ENCODE results near the gene FBXW12.
A peak's percentile ranks its signal among the peaks of the same experiment; 100 is the strongest.
"Not testable (repeated sequence)": the region's sequence is repeated elsewhere in the genome, so short reads cannot be mapped to it uniquely, and the experiment has no call there.

FBXW12 gene

GRCh38 chr3:48372862-48373435, 930 bp downstream of the FBXW12 start:
- DNase-seq (ENCODE audit: low read depth in 2 of 2), result no peak

DNA sequence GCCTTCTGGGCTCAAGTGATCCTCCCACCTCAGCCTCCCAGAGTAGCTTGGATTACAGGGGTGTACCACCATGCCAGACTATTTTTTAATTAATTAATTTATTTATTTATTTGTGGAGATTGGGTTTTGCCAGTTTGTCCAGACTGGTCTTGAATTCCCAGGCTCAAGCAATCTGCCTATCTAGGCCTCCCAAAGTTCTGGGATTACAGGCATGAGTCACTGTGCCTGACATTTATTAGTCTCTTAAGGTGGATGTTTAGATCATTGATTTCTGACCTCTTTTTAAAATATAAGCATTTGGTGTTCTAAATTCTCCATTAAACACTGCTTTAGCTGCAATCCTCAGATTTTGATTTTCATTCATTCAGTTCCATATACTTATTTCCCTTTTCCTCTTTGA, 15.6 kb downstream of the FBXW12 start:
- DNase-seq (ENCODE audit: low read depth in 2 of 2), result no peak

DNA sequence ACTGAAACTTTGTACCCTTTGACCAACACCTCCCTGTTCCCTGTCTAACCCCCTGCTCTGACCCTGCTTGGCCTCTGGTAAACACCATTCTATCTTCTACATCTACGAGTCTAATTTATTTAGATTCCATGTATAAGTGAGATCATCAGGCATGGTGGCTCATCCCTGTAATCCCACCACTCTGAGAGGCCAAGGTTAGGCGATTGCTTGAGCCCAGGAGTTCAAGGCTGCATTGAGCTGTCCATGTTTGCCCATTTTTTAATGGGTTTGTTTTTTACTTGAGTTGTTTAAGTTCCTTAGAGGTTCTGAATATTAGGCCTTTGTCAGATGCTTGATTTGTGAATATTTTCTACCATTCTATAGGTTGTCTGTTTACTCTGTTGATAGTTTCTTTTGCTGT, 16.9 kb downstream of the FBXW12 start:
- no peak for DNase-seq (ENCODE audit: low read depth in 2 of 2)

DNA sequence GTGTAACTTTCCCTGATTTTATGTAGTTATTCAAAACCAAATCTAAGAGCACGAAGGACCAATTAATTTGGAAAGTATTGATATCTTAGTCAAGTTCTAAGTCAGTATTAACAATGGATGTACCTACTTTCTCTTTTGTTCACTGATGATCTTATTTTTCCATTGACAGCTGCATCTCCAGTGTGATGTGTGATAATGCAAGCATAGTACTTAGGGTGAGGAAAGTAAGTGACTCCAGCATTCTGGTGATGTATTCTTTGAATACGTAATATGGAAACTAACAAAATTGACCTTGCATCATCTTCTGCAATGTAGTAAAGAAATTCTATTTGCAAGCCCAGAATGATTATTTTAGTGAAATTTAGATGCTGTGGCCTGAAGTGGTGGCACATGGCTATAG, 22.4 kb downstream of the FBXW12 start:
- no peak for DNase-seq (ENCODE audit: low read depth in 2 of 2)

GRCh38 chr3:48395714-48396113, 23.7 kb downstream of the FBXW12 start:
- no peak for DNase-seq (ENCODE audit: low read depth in 2 of 2)

DNA sequence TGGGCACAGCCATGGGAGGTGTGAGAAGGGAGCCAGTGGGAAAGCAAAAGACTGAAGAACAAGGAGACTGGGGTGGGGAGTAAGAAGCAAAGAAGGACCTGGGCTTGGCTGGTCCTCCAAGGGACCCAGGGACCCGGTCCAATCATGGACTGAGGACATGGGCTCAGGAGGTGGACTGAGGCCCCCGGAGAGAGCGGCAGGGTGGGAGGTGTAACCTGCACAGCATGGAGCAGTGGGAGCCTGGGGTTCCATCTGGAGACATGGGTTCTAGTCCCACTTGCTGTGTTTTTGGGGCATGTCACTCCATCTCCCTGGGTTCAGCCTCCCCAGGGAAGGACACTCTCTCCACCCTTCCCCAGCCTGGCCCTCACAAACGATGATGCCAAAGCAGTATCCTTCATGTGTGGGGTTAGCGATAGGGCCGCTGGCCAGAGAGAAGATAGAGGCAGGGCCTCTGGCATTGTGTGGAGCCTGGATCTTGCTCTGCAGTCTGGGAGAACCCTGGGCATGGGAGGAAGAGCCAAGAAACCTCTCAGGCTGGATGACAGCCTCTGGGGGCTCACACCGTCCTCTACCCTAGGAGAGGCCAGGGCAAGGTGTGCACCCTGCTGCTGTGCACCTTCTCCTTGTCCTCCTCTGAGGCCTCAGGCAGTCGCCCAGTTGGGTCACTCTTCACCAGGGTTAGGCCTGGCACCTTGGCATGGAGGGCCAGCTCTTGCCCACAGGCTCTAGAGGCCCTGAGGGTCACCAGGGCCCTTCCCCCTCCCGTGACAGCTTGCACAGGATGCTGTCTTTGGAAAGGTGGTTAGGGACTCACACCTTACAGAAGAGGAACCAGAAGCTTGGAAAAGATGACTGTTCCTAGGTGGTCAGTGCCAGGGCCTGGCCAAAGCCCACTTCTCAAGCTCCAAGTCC, 26.0 kb downstream of the FBXW12 start:
- DNase-seq (ENCODE audit: low read depth in 2 of 2), result no peak

DNA sequence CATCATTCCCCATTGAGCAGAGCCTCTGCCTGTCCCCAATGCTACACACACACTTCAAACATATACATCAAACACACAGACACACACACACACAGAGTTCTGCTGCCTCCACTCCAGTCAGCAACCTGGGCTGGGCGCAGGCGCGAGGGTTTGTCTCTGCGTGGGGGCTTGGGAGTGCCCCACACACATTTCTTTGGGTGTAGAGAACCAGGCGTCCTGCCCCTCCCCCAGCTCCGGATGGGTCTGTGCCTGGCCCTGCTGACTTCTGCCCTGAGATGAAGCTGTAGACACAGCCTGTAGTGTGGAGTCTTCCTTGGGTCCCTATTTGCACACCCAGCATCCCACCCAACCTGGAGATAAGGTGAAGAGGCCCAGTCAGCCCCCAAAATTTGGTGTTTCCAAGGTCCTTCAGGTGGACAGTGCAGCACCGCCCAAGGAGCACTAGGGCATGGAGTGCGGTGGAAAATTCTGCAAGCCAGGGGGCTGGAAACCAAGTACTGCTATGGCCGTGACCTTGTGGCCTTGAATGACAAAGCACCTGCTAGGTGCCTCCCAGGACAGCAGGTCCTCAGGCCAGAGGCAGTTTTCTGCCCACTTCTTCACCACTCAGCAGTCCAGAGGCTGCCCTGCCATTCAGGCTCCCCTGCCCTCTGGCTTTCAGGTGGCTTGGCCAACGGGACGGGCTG, 26.8 kb downstream of the FBXW12 start:
- DNase-seq (ENCODE audit: low read depth in 2 of 2), result no peak

DNA sequence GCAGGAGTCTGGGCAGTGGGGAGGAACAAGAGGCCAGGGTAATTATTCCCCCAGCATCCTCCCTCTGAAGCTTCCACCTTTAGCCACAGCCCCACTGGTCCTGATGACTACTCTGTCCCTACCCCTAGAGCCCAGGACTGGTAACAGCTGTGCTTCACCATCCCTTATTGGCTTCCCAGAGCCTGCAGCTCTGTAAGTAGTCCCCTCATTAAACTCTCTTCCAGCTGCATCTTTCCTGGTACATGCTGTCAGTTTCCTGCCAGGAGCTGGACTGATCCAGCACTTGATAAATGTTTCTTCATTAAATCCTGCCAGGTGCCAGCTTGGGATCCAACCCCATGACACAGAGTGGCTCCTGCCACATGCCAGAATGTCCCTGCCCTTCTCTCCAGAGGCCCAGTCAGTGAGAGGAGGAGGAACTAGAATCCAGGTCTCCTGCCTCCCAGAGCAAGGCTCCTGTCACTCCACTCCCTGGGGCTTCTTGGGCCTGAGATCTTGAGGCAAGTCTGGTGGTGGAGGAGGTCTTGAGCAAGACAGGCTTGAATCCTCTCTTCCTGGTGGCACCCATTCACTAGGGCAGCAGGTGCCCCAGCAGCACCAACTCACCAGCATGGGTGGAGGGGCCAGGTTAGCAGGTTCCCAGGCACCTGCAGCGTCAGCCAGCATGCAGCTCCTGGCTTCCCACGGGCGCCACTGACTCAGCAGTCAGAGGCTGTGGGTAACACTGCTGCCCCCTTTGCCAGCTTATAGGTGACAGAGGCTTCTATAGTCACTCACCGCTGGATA, 27.6 kb downstream of the FBXW12 start:
- DNase-seq (ENCODE audit: low read depth in 2 of 2), result no peak

DNA sequence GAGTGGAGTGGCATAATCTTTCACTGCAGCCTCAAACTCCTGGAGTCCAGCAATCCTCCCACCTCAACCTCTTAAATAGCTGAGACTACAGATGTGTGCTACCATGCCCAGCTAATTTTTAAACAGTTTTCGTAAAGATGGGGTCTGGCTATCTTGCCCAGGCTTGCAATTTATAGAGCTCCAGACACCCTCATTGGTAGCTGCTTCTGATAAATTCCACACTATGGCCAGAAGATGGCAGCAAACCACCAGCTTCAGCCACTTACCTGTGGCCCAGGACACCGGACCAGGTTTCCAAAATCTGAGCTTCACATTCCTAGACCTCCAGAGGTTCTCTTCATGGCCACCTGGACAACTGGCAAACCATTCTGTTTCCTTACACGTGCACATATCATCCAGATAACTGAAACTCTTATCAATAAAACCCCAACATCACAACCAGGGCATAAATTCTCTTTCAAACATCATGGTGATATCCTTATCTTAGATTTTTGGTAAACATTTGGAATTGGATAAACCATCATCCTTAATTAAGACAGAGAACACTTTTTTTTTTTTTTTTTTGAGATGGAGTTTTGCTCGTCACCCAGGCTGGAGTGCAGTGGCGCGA, 28.9 kb downstream of the FBXW12 start:
- DNase-seq (ENCODE audit: low read depth in 2 of 2), result peak; percentile 15 to 19

- DNase-seq (ENCODE audit: low read depth in 2 of 2), result not testable (repeated sequence)
Measured at GRCh38 chr3:48401434-48401901, 29.4 kb downstream of the FBXW12 start.

GRCh38 chr3:48402281-48402732, 30.3 kb downstream of the FBXW12 start:
- no peak for DNase-seq (ENCODE audit: low read depth in 2 of 2)

DNA sequence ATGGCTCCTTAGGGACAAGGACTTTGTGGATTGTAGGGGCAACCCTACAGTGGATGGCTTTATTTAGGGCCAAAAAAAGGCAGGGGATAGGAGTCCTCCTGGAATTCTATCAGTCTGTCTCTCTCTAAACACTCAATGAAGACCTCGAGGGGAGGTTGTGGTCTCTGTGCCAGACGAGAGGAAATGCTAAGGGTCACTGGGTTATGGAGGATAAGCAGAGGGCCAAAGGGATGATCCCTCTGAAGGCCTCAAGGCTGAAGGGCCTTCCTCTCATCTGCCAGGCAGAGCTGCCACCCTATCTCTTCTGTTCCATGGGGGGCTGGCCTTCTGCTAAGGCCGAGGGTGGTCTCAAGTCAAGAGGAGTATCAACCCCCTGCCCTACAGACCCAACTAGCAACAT, 30.9 kb downstream of the FBXW12 start:
- no peak for DNase-seq (ENCODE audit: low read depth in 2 of 2)

DNA sequence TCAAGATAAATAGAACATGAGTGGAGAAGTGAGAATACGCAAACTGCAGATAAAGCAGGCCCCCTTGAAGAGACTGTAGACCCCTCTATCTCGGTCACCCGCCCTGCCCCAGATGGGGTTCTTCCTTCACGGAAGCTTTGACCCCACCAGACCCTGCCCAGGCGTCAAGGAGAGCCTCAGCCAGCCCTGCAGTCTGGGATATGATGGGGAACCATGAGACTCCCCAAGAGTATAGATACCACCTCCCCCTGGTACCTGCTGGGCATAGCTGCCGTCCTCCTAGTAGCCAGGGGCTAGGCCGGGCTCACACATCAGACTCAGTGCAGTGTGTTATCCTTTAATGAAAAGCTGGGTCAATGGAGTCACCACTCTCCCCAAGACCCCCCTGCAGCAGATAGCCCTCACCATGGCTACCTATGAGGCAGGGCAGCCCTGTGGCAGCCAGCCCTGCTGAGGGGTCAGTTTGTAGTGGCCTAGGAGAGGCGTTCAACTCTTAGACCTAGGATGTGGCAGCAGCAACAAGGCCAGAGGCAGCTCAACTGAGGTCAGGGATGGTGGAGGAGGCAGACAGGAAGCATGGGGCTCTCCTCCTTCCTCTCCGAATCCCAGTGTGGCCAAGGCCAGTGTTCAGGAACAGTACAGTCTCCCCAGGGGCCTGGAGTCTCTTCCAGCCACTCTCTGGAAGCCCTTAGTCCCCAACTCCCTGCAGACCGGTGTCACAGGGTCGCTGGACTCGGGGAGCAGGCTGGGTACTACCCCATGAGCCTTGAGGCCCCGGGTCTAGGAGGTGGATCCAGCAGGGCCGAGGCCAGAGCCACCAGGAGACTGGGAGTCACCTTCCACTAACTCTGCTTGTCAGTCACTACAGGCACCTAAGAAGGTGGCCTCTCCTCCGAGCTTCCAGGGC, 31.8 kb downstream of the FBXW12 start:
- no peak for DNase-seq (ENCODE audit: low read depth in 2 of 2)

GRCh38 chr3:48404440-48405342, 32.7 kb downstream of the FBXW12 start:
- no peak for DNase-seq (ENCODE audit: low read depth in 2 of 2)

DNA sequence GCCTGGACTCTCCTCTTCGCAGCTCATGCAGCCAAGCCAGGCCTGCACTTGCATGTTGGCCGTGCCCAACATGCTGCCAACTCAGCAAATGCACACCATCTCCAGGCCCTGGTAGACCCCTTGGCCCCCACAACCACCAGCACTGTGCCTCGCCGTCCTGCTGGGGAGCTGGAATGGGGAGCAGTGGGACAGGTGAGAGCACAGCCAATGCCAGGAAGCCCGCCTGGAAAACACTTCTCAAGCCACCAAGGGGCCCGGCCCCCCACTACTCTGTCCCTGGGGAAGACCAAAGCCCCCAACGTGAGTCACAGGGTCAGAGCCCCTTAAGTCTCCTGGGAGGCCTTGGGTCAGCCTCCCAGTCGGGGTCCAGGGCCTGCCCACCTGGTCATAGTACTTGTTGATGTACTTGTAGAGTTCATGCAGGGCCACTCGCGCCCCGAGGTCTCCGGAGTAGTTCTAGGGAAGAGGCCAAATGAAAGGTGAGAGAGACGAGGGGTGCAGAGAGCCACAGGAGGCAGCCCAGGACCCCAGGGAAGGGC, 33.4 kb downstream of the FBXW12 start:
- DNase-seq (ENCODE audit: low read depth in 2 of 2), result no peak

GRCh38 chr3:48405971-48406370, 34.0 kb downstream of the FBXW12 start:
- DNase-seq (ENCODE audit: low read depth in 2 of 2), result no peak

DNA sequence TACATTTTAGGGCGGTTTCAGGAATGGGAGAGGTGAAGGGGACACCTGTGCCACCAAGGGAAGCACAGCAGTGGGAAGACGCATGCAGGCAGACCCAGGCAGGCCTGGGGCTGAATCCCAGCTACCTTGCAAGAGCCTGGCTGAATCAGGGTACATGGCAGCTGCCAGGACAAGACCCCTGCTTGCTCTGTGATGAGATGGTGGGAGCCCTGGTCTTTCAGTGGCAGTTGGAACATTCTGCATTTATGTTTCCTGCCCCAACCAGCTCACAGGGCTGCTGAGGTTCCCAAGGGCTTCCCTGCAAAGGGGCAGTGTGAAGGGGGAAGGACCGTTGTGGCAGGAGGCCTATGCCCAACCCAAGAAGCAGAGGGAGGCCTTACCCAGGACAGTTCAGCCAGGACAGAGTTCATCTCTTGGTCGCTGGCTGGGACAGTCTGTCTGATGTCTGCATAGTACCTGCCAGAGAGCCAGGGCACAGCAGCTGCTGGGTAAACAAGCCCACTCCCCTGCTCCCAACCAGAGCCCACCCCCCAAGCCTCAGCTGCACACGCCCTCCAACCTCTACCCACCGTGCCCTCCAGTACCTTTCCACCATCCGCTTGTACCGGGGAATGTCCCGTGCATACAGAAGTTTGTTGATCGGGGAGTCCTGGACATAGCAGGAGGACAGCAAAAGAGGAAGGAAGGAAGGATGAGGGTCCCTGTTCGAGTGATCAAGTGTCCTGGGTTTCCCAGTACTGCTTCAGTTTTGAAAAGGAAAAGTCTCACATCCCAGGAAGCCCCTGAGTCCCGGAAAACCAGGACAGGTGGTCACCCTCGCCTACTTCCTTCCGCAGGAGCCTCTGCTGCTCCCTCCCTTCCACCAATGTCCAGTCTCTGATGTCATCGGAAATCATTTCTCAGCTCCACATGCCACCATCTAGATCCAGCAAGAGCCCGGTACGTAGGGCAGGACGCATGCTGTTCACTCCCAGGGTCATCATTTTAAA, 34.7 kb downstream of the FBXW12 start:
- no peak for DNase-seq (ENCODE audit: low read depth in 2 of 2)

All from stimulated activated CD8-positive, alpha-beta memory T cell treated with anti-CD3 and anti-CD28 coated beads, Interleukin-7, amount 100 ng/mL, for 1 hour (primary cell).